Measurements from ENCODE around the gene HIVEP3. TPM values are rescaled to one million over a fixed set of nuclear protein-coding genes. Genes with fewer than 3 reads are reported as not detected.

HIVEP3 gene
- total and polyA plus RNA-seq, 2 experiments from 2014 or later = 0.57 to 5.9 TPM

- Histone ChIP-seq H3K27ac (peak overlapping the region; percentile 48), H3K79me2 (no peaks in the 10 kb centered on the region), H3K27me3 (no peaks in the 10 kb centered on the region), H3K4me3 (no peak overlapping the region), H3K9me3 (ENCODE audit: low read depth) (no peaks in the 10 kb centered on the region), H4K20me1 (ENCODE audit: insufficient read depth, poor library complexity, severe bottlenecking) (no peaks in the 10 kb centered on the region), H3K4me2 (peak overlapping the region; percentile 58), H3K36me3 (replicated peaks; ENCODE audit: insufficient read depth, low read depth) (no peaks in the 10 kb centered on the region), H3K4me1 (ENCODE audit: insufficient read depth) (peaks cover 25% of the 10 kb centered on the region), H3K9me2 (replicated peaks; ENCODE audit: insufficient read depth) (no peaks in the 10 kb centered on the region), H2AFZ (no peak overlapping the region)
- no peak for TF ChIP-seq EZH2 (IDR thresholded peaks at IDR 0.05; ENCODE audit: borderline replicate concordance)
- TF ChIP-seq CTCF (IDR thresholded peaks at IDR 0.05; ENCODE audit: poor library complexity) = no peak
- TF ChIP-seq EZH2phosphoT487 (IDR thresholded peaks at IDR 0.05; ENCODE audit: low read depth, severe bottlenecking, unreplicated experiment) = no peak
- WGBS (ENCODE audit: low lambda C conversion rate, missing lambda C conversion rate) = 12% methylated on average over 6 of the region's 6 CpGs
- no peak for DNase-seq (ENCODE audit: low spot score)
These were observed 402.9 kb downstream of the HIVEP3 start for GRCh38 chr1:41515778-41516167.

- no peak for TF ChIP-seq CTCF (IDR thresholded peaks at IDR 0.05; ENCODE audit: poor library complexity)
- TF ChIP-seq EZH2 (IDR thresholded peaks at IDR 0.05; ENCODE audit: borderline replicate concordance) = no peak
- no peak for TF ChIP-seq EZH2phosphoT487 (IDR thresholded peaks at IDR 0.05; ENCODE audit: low read depth, severe bottlenecking, unreplicated experiment)
- H3K4me1 ChIP-seq (ENCODE audit: insufficient read depth) = peaks cover 25% of the 10 kb centered on the region
- H3K9me3 ChIP-seq (ENCODE audit: low read depth) = no peaks in the 10 kb centered on the region
- peak overlapping the region; percentile 23 for H3K27ac ChIP-seq
- H3K4me2 ChIP-seq = no peak overlapping the region
- no peaks in the 10 kb centered on the region for H3K27me3 ChIP-seq
- no peak overlapping the region for H3K4me3 ChIP-seq
- peak; percentile 73 for DNase-seq (ENCODE audit: low spot score)
- no peaks in the 10 kb centered on the region for H3K9me2 ChIP-seq (replicated peaks; ENCODE audit: insufficient read depth)
- no peaks in the 10 kb centered on the region for H4K20me1 ChIP-seq (ENCODE audit: insufficient read depth, poor library complexity, severe bottlenecking)
- H3K79me2 ChIP-seq = no peaks in the 10 kb centered on the region
- whole genome bisulfite sequencing (ENCODE audit: low lambda C conversion rate, missing lambda C conversion rate) = 85% methylated on average over 3 of the region's 5 CpGs
- no peak overlapping the region for H2AFZ ChIP-seq
- no peaks in the 10 kb centered on the region for H3K36me3 ChIP-seq (replicated peaks; ENCODE audit: insufficient read depth, low read depth)
These were observed 403.5 kb downstream of the HIVEP3 start for GRCh38 chr1:41515131-41515678.

GRCh38 chr1:41514381-41514780 is 404.3 kb downstream of the HIVEP3 start:
- no peaks in the 10 kb centered on the region for H3K27me3 ChIP-seq
- peaks cover 25% of the 10 kb centered on the region for H3K4me1 ChIP-seq (ENCODE audit: insufficient read depth)
- no peak overlapping the region for H2AFZ ChIP-seq
- no peaks in the 10 kb centered on the region for H3K9me2 ChIP-seq (replicated peaks; ENCODE audit: insufficient read depth)
- no peaks in the 10 kb centered on the region for H3K79me2 ChIP-seq
- no peak overlapping the region for H3K4me3 ChIP-seq
- H3K4me2 ChIP-seq = no peak overlapping the region
- no peak for DNase-seq (ENCODE audit: low spot score)
- TF ChIP-seq CTCF (IDR thresholded peaks at IDR 0.05; ENCODE audit: poor library complexity) = no peak
- no peak for TF ChIP-seq EZH2phosphoT487 (IDR thresholded peaks at IDR 0.05; ENCODE audit: low read depth, severe bottlenecking, unreplicated experiment)
- TF ChIP-seq EZH2 (IDR thresholded peaks at IDR 0.05; ENCODE audit: borderline replicate concordance) = no peak
- H3K9me3 ChIP-seq (ENCODE audit: low read depth) = no peaks in the 10 kb centered on the region
- 69% methylated on average over 8 of the region's 8 CpGs for WGBS (ENCODE audit: low lambda C conversion rate, missing lambda C conversion rate)
- no peaks in the 10 kb centered on the region for H4K20me1 ChIP-seq (ENCODE audit: insufficient read depth, poor library complexity, severe bottlenecking)
- no peak overlapping the region for H3K27ac ChIP-seq
- no peaks in the 10 kb centered on the region for H3K36me3 ChIP-seq (replicated peaks; ENCODE audit: insufficient read depth, low read depth)

- Histone ChIP-seq H3K79me2 (no peaks in the 10 kb centered on the region), H3K4me1 (ENCODE audit: insufficient read depth) (peaks cover 25% of the 10 kb centered on the region), H3K9me2 (replicated peaks; ENCODE audit: insufficient read depth) (no peaks in the 10 kb centered on the region), H3K27ac (no peak overlapping the region), H3K4me2 (no peak overlapping the region), H3K4me3 (no peak overlapping the region), H4K20me1 (ENCODE audit: insufficient read depth, poor library complexity, severe bottlenecking) (no peaks in the 10 kb centered on the region), H3K27me3 (no peaks in the 10 kb centered on the region), H2AFZ (no peak overlapping the region), H3K36me3 (replicated peaks; ENCODE audit: insufficient read depth, low read depth) (no peaks in the 10 kb centered on the region), H3K9me3 (ENCODE audit: low read depth) (no peaks in the 10 kb centered on the region)
- TF ChIP-seq CTCF (IDR thresholded peaks at IDR 0.05; ENCODE audit: poor library complexity) = peak; percentile 5
- TF ChIP-seq EZH2 (IDR thresholded peaks at IDR 0.05; ENCODE audit: borderline replicate concordance) = no peak
- TF ChIP-seq EZH2phosphoT487 (IDR thresholded peaks at IDR 0.05; ENCODE audit: low read depth, severe bottlenecking, unreplicated experiment) = no peak
- whole genome bisulfite sequencing (ENCODE audit: low lambda C conversion rate, missing lambda C conversion rate) = 73% methylated on average over 17 of the region's 17 CpGs
- no peak for DNase-seq (ENCODE audit: low spot score)
These were observed 405.4 kb downstream of the HIVEP3 start for GRCh38 chr1:41513383-41513735.
